Heart right ventricle (tissue), 16 donors: ENCODE data around the gene TP53RK. TPM values are rescaled to one million over a fixed set of nuclear protein-coding genes. Genes with fewer than 3 reads are reported as not detected.

Source experiments
- ATAC-seq, 8 donors: fragments of 200-7000 bp; cut with Tn5 transposase; one replicate each; pipeline ENCODE4 v1.9.1; 2020; ENCODE audit warnings: mild to moderate bottlenecking in 8 of 8, moderate library complexity in 8 of 8, moderate number of reproducible peaks in 1 of 8
- DNase-seq, 2 donors: peaks; one replicate each; pipeline ENCODE4 v3.0.0-alpha.2; 2020
- H3K27ac ChIP-seq, 10 donors: fragments of 200-600 bp; sonication (generic) in 2 of 10; one replicate each; pipeline versions ENCODE4 v1.5.0 to v1.8.0; 2020 to 2022; ENCODE audit warnings: mild to moderate bottlenecking in 3 of 10
- H3K27me3 ChIP-seq, 7 donors: fragments of 200-600 bp; one replicate each; pipeline ENCODE4 v1.8.0; 2021 to 2022; ENCODE audit warnings: mild to moderate bottlenecking in 2 of 7
- H3K36me3 ChIP-seq, 9 donors: fragments of 200-600 bp; sonication (generic) in 1 of 9; one replicate each; pipeline versions ENCODE4 v1.5.0 to v1.8.0; 2020 to 2022; ENCODE audit warnings: mild to moderate bottlenecking in 2 of 9
- H3K4me1 ChIP-seq, 9 donors: fragments of 200-600 bp; sonication (generic) in 1 of 9; one replicate each; pipeline versions ENCODE4 v1.5.0 to v1.8.0; 2020 to 2022; ENCODE audit warnings: mild to moderate bottlenecking in 4 of 9
- H3K4me3 ChIP-seq, 10 donors: fragments of 200-600 bp; sonication (generic) in 2 of 10; one replicate each; pipeline versions ENCODE4 v1.5.0 to v1.8.0; 2020 to 2022; ENCODE audit warnings: mild to moderate bottlenecking in 7 of 10, moderate library complexity in 2 of 10
- H3K9me3 ChIP-seq, 11 donors: fragments of 200-600 bp in 10 of 11; sonication (generic) in 2 of 11; one replicate each; pipeline versions ENCODE4 v1.5.0 to v1.8.0; 2013 to 2022; ENCODE audit warnings: mild to moderate bottlenecking in 2 of 11, control low read depth in 1 of 11, moderate library complexity in 1 of 11
- WGBS, 2 donors: extraction: QIAGEN DNeasy Blood & Tissue Kit; methylation state at CpG; one replicate each; pipeline ENCODE4 v1.1.7; 2013; ENCODE audit warnings: inconsistent platforms in 1 of 2; 5-methylcytosine and 5-hydroxymethylcytosine counted together
- intact Hi-C, 10 donors: fragments of 100-400 bp; cut with DNase I; formaldehyde crosslinking; loops; one replicate each; pipeline versions ENCODE4 v1.11.1 to v1.14.2; 2022
- polyA plus RNA-seq, 2 donors: library from polyadenylated mRNA; stranded (reverse); fragments of 200-250 nt; gene quantifications; one replicate each; pipeline ENCODE4 v1.2.3, GENCODE V29; 2013
- total RNA-seq, 10 donors: library from RNA; stranded (reverse); fragmentation: NEBNext Ultra II Directional in 3 of 10; extraction: Animal tissue kit (Norgen Biotek cat#: 25700) in 3 of 10; gene quantifications; one replicate each; pipeline versions ENCODE4 v1.2.1 to v1.2.4, GENCODE V29; 2021 to 2023
- TF ChIP-seq, protein P1 (sequence below), 9 donors: fragments of 200-600 bp; sonication (generic) in 2 of 9; IDR thresholded peaks; one replicate each; pipeline versions ENCODE4 v1.5.0 to v1.8.0; 2021 to 2022; ENCODE audit warnings: antibody characterized with exemption in 9 of 9, mild to moderate bottlenecking in 5 of 9, moderate library complexity in 1 of 9
- donor health status: Arrhythmogenic right ventricular cardiomyopathy.
- donor health status: ischemic (EF 13 %, LVEDD 7.1; RV severe dilation, severe dysfunction).
- donor health status: healthy with polysubstance abuse.
- donor health status: DM: no; HTN: yes; CAD: no.
- donor health status: DM: no; HTN: no; CAD: no.
- donor health status: ischemic (EF 25% LVEDD 6.9; RV normal size, moderate dysfunction).
- donor health status: ischemic (EF 25% LVEDD 5.7; RV mildly dilated, moderate dysfunction).
- donor health status: healthy.
- donor health status: DM: yes; HTN: yes; CAD: no.
- donor health status: Ischemic cardiomyopathy.
- donor health status: ischemic (EF 35%, LVEDD 5.7; RV mildly dilated, moderate dysfunction).
- donor health status: nonischemic (EF 11% LVEDD 7.7; RV severe dilation, severe dysfunction).
- donor health status: DM: yes; HTN: yes; CAD: no.
- donor health status: PGD.
- donor health status: ischemic (EF 29% LVEDD 5.4; RV normal size, mild dysfunction).
- donor health status: nonischemic (EF 23%, LVEDD 6.1; RV moderate dilation, normal function).

TP53RK gene
- total and polyA plus RNA-seq, 12 donors: 3.5 to 7.8 (median 6.4) TPM

DNA sequence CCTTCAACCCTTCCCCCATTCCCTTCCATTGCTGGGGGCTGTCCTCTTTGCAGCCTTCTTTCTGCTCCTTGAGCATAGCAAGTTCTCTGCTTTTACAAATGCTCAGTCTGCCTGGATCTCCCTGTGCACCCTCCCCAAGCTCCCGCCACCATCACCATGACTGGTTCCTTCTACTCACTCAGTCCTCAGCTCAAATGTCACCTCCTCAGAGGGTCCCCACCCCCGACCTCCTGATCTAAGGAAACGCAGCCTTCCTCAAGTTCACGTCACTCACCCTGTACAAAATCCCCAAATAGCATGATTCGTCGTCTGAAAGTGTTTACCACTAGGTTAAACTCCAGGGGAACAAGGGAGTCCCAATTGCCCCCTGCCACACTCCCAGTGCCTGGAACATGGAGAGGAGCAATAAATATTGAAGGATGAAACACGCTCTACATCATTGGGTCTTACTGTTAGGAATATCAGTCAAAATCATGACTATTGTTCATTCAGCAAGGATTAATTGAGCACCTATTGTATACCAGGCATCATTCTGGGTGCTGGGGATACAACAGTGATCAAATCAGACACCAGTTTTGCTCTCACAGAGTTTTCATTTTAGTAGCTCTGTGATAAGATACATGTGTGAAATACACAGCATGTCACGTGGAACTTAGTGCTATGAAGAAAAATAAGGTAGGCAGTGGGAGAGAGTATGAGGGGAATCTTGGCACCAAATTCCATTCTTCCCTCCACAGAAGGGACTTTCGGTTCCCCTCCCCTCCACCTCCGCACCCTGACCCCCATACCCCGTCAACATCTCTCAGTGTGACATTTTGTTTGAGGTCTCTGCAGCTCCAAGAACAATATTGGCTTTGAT is 15.6 kb downstream of the TP53RK start:
- no peak for DNase-seq
- Histone ChIP-seq H3K4me1 (no peaks in the 10 kb centered on the region), H3K27ac (no peak overlapping the region), H3K36me3 (no peaks in the 10 kb centered on the region), H3K4me3 (no peak overlapping the region), H3K9me3 (peaks cover 0 to 41% (median 8%) of the 10 kb centered on the region in 11 donors), H3K27me3 (no peaks in the 10 kb centered on the region)
- no peak for ATAC-seq
- WGBS, 2 donors: 84 to 85% methylated on average over 11 of the region's 11 CpGs
- TF ChIP-seq, protein P1, sequence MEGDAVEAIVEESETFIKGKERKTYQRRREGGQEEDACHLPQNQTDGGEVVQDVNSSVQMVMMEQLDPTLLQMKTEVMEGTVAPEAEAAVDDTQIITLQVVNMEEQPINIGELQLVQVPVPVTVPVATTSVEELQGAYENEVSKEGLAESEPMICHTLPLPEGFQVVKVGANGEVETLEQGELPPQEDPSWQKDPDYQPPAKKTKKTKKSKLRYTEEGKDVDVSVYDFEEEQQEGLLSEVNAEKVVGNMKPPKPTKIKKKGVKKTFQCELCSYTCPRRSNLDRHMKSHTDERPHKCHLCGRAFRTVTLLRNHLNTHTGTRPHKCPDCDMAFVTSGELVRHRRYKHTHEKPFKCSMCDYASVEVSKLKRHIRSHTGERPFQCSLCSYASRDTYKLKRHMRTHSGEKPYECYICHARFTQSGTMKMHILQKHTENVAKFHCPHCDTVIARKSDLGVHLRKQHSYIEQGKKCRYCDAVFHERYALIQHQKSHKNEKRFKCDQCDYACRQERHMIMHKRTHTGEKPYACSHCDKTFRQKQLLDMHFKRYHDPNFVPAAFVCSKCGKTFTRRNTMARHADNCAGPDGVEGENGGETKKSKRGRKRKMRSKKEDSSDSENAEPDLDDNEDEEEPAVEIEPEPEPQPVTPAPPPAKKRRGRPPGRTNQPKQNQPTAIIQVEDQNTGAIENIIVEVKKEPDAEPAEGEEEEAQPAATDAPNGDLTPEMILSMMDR (IDR thresholded peaks at IDR 0.05): no peak
- intact Hi-C loops: loop anchor here in 1 of 10 donors (10.0 kb wide), 1 partner anchor 109 kb away; no protein-coding TSS in a partner anchor

DNA sequence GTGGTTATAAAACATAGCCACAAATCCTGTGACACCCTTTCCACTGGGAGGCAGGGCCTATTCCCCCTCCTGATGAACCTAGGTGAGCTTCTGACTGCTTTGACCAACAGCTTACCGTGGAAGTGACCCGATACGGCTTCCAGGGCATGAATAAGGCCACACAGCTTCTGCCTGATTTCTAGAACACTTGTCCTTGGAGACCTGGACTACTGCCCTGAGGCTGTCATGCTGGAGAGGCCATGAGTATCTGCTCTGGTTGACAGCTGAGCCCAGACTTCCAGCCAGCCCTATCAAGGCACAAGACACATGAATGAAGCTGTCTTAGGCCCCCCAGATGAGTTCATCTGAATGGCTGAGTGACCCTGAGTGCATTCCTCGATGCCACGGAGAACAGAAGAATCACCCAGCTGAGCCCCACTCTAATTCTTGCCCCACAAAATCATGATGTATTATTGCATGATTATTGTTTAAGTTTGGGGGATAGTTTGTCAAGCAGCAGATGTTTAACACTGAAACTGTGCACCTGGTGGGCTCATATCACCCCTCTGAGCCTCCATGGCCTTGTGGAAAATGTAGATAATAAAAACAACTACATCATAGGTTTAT is 16.6 kb downstream of the TP53RK start:
- Histone ChIP-seq H3K4me3 (no peak overlapping the region), H3K27ac (no peak overlapping the region), H3K36me3 (no peaks in the 10 kb centered on the region), H3K27me3 (no peaks in the 10 kb centered on the region), H3K9me3 (peaks cover 0 to 41% (median 8%) of the 10 kb centered on the region in 11 donors), H3K4me1 (no peaks in the 10 kb centered on the region)
- 92 to 94% methylated on average over 5 of the region's 5 CpGs for WGBS, 2 donors
- TF ChIP-seq, protein P1 (IDR thresholded peaks at IDR 0.05): no peak
- intact Hi-C loops: loop anchor here in 1 of 10 donors (10.0 kb wide), 1 partner anchor 108 kb away; no protein-coding TSS in a partner anchor
- ATAC-seq (no peak), DNase-seq (no peak)

DNA sequence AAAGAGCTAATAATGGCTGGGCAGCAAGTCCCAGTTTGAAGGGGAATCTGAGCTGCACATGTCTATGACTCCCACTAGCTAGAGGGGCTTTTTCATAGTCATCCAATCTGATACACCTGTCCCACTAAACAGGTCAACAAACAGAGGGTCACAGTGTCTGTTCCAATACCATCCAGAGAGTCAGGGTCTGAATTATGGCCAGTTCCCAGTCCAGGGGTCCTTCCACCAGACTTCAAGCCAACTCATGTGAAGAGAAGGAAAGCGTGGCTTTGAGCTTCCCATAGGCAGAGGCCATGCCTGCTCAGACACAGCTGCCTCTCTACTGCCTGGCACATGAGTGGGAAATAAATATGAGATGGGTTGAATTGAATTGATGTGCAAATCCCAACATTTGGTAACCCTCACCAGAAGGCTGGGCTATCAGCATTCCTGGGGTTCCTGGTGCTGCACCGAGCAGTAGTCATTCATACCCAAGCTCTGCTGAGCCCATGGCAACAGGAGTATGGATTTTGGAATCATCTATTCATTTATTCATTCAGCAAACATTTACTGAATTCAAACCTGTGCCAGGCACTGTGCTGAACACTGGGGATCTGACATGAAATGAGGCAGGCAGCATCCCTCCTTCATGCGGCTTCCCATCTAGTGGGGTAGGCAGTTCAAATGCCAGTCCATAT is 17.2 kb downstream of the TP53RK start:
- ATAC-seq (no peak), DNase-seq (no peak)
- peaks cover 0 to 41% (median 8%) of the 10 kb centered on the region in 11 donors for H3K9me3 ChIP-seq
- no peaks in the 10 kb centered on the region for H3K4me1 ChIP-seq
- intact Hi-C loops: loop anchor here in 1 of 10 donors (10.0 kb wide), 1 partner anchor 107 kb away; no protein-coding TSS in a partner anchor
- 97% methylated on average over 3 of the region's 3 CpGs for WGBS, 2 donors
- no peaks in the 10 kb centered on the region for H3K36me3 ChIP-seq
- TF ChIP-seq, protein P1 (IDR thresholded peaks at IDR 0.05): no peak
- no peaks in the 10 kb centered on the region for H3K27me3 ChIP-seq
- no peak overlapping the region for H3K4me3 ChIP-seq
- no peak overlapping the region for H3K27ac ChIP-seq
